Right lobe of liver (tissue), 4 donors: ENCODE data around the gene LRRC56.

Experiments
- CTCF ChIP-seq, 4 donors: fragments of 200-600 bp in 3 of 4; fragments of 450-650 bp in 1 of 4; IDR thresholded peaks; one replicate each; pipeline versions ENCODE4 v1.5.1 to v1.8.0; 2016 to 2022; ENCODE audit warnings: antibody characterized with exemption in 4 of 4, mild to moderate bottlenecking in 2 of 4
- POLR2A ChIP-seq: fragments of 450-650 bp; IDR thresholded peaks from one replicate; pipeline ENCODE4 v1.6.1; 2017; ENCODE audit warnings: antibody characterized with exemption, mild to moderate bottlenecking
- donor health status: DM: no; HTN: no; CAD: no.
- donor health status: DM: no; HTN: no; CAD: no.
- donor health status: DM: no; HTN: yes; CAD: no.

DNA sequence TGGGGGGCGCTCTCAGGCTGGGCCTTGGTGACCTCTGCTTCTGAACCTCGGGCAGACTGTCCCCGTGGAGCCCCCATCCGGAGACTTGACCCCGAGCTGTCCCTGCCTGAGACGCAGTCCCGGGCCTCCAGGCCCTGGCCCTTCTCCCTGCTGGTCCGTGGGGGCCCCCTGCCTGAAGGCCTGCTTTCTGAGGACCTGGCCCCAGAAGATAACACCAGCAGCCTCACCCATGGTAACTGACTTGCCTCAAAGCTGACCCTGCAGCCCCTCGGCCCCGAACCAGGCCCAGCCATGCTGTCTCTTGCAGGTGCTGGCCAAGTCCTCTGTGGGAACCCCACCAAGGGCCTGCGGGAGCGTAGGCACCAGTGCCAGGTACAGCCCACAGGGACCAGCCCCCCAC lies 14.3 kb downstream of the LRRC56 start:
- no peak for TF ChIP-seq CTCF (IDR thresholded peaks at IDR 0.05)
- no peak for TF ChIP-seq POLR2A
